ENCODE data around the gene COL4A1.

The COL4A1 gene

GRCh38 chr13:110179116-110179856, 127.7 kb downstream of the COL4A1 start:
- no peak overlapping the region for H3K27ac ChIP-seq
- TF ChIP-seq, protein P1, sequence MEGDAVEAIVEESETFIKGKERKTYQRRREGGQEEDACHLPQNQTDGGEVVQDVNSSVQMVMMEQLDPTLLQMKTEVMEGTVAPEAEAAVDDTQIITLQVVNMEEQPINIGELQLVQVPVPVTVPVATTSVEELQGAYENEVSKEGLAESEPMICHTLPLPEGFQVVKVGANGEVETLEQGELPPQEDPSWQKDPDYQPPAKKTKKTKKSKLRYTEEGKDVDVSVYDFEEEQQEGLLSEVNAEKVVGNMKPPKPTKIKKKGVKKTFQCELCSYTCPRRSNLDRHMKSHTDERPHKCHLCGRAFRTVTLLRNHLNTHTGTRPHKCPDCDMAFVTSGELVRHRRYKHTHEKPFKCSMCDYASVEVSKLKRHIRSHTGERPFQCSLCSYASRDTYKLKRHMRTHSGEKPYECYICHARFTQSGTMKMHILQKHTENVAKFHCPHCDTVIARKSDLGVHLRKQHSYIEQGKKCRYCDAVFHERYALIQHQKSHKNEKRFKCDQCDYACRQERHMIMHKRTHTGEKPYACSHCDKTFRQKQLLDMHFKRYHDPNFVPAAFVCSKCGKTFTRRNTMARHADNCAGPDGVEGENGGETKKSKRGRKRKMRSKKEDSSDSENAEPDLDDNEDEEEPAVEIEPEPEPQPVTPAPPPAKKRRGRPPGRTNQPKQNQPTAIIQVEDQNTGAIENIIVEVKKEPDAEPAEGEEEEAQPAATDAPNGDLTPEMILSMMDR (conservative IDR thresholded peaks at IDR 0.05): no peak

- H3K27ac ChIP-seq: no peak overlapping the region
- TF ChIP-seq, protein P1 (conservative IDR thresholded peaks at IDR 0.05): no peak
Measured at GRCh38 chr13:110177790-110178189, 129.2 kb downstream of the COL4A1 start.

GRCh38 chr13:110176431-110176830, 130.5 kb downstream of the COL4A1 start:
- H3K27ac ChIP-seq: no peak overlapping the region
- TF ChIP-seq, protein P1 (conservative IDR thresholded peaks at IDR 0.05): no peak

- TF ChIP-seq, protein P1 (conservative IDR thresholded peaks at IDR 0.05): no peak
Measured at GRCh38 chr13:110173247-110173818, 133.6 kb downstream of the COL4A1 start.

GRCh38 chr13:110170882-110171281, 136.1 kb downstream of the COL4A1 start:
- H3K27ac ChIP-seq: no peak overlapping the region
- TF ChIP-seq, protein P1 (conservative IDR thresholded peaks at IDR 0.05): no peak

More at GRCh38 chr13:110173247-110173818, 133.6 kb downstream of the COL4A1 start:
- H3K27ac ChIP-seq: no peak overlapping the region

DNA sequence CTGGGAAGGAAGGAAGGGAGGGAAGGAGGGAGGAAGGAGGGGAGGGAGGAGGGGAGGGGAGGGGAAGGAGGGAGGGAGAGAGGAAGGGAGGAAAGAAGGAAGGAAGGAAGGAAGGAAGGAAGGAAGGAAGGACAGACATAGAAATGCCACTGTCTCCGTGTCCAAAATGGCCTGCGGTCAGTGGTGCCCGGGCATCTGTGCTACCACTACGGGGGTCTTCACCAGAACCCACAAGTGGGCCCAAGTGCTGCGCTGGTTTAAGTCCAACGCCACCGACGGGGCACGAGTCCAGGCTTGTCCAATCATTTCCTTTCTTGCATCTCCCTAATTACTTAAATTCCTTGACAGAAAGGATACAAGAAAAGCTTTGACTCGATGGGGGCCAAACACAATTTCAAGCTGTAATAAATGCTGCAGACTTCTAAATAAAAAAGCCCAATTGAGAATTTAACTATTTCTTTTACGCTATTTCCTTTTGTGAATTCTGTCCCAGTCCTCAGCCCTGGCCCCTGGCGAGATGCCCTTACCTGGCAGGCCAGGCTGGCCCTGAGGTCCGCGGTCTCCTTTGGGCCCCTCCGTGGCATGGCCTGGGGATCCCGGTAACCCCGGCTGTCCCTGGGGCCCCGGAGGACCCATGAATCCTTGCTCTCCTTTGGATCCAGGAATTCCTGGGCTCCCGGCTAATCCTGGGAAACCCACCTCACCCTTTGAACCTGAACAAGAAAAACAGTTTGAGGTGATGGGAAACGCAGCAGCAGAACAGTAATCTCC, 136.8 kb downstream of the COL4A1 start:
- TF ChIP-seq, protein P1 (conservative IDR thresholded peaks at IDR 0.05): no peak
- H3K27ac ChIP-seq: no peak overlapping the region

All from VCaP (cell line).